ENCODE data around the gene RNF181. TPM values are rescaled to one million over a fixed set of nuclear protein-coding genes. Genes with fewer than 3 reads are reported as not detected.

Gene RNF181
- total RNA-seq, 1 donor = 146 TPM

DNA sequence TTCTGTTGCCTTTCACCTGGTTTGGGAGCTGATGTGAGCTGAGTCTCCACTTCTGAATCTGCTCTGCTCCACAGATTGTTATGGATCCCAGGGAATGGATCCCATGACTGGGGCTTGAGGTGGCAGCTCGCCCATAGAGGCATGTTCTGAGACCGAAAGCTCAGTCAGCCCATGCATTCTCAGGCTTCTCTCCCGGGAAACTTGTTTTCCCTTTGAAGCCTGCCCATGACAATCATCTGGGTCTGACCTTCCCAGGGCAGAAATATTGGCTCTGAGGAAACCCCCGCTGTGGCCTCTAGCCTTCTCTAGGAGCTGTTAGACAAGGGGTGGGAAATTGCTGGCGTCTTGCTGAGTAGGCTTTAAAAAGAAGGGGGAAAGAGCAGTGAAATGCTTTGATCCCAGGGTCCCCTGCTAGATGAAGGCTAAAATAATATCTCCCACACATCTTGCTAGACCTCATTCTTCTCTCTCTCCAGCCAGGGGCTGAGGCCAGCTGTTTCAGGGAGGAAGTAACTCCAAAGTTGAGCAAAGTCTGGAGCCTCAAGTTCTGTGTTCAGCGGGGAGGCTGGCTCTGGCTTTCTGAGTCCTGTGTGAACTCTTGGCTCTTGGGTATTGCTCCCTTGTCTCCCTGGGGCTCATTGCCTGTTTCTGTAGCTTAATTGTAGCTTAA lies 16.1 kb upstream of the RNF181 start:
- Histone ChIP-seq H3K4me3 (ENCODE audit: insufficient read depth, low read length) (no peak overlapping the region), H3K79me2 (ENCODE audit: insufficient read depth, low read length) (no peaks in the 10 kb centered on the region), H3K9me3 (ENCODE audit: low read depth, low read length) (no peaks in the 10 kb centered on the region), H3K4me1 (ENCODE audit: insufficient read depth, low read length) (peaks cover 3% of the 10 kb centered on the region), H3K27ac (ENCODE audit: low read depth, low read length) (no peak overlapping the region), H3K36me3 (ENCODE audit: insufficient read depth, low read length) (no peaks in the 10 kb centered on the region), H3K27me3 (ENCODE audit: insufficient read depth, low read length) (peaks cover 3% of the 10 kb centered on the region), H2AFZ (ENCODE audit: low read length) (peak overlapping the region; percentile 18), H4K20me1 (ENCODE audit: insufficient read depth, low read length) (no peaks in the 10 kb centered on the region), H3K4me2 (ENCODE audit: insufficient read depth, low read length) (no peak overlapping the region)
- DNase-seq (ENCODE audit: insufficient read length, low spot score, missing footprints) = peak; percentile 72
- TF ChIP-seq, protein P1, sequence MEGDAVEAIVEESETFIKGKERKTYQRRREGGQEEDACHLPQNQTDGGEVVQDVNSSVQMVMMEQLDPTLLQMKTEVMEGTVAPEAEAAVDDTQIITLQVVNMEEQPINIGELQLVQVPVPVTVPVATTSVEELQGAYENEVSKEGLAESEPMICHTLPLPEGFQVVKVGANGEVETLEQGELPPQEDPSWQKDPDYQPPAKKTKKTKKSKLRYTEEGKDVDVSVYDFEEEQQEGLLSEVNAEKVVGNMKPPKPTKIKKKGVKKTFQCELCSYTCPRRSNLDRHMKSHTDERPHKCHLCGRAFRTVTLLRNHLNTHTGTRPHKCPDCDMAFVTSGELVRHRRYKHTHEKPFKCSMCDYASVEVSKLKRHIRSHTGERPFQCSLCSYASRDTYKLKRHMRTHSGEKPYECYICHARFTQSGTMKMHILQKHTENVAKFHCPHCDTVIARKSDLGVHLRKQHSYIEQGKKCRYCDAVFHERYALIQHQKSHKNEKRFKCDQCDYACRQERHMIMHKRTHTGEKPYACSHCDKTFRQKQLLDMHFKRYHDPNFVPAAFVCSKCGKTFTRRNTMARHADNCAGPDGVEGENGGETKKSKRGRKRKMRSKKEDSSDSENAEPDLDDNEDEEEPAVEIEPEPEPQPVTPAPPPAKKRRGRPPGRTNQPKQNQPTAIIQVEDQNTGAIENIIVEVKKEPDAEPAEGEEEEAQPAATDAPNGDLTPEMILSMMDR (IDR thresholded peaks at IDR 0.05; ENCODE audit: extremely low read depth, low read depth, low read length) = no peak

DNA sequence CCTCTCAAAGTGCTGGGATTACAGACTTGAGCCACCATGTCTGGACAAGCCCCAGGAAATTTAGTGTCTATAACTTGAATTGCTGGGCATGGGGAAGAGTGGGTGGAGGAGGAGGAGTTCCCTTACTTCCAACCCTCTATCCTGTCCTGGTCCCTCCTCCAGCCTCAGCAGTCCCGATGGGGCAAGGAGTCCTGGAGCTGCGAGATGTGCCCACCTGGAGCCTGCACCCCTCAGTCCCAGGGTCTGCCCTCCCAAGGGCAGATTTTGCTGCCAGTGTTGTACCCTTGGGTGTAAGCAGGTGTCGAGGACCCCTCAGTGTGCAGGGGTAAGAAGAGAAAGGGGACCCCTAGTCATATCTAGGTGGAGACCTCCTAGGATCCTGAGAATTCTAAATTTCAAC lies 15.3 kb upstream of the RNF181 start:
- peaks cover 10% of the 10 kb centered on the region for H3K4me1 ChIP-seq (ENCODE audit: insufficient read depth, low read length)
- peaks cover under 1% of the 10 kb centered on the region for H3K79me2 ChIP-seq (ENCODE audit: insufficient read depth, low read length)
- no peak overlapping the region for H3K4me2 ChIP-seq (ENCODE audit: insufficient read depth, low read length)
- no peaks in the 10 kb centered on the region for H3K9me3 ChIP-seq (ENCODE audit: low read depth, low read length)
- peak; percentile 74 for DNase-seq (ENCODE audit: insufficient read length, low spot score, missing footprints)
- H3K27me3 ChIP-seq (ENCODE audit: insufficient read depth, low read length) = peaks cover 3% of the 10 kb centered on the region
- H2AFZ ChIP-seq (ENCODE audit: low read length) = no peak overlapping the region
- TF ChIP-seq, protein P1 (IDR thresholded peaks at IDR 0.05; ENCODE audit: extremely low read depth, low read depth, low read length) = no peak
- H3K36me3 ChIP-seq (ENCODE audit: insufficient read depth, low read length) = no peaks in the 10 kb centered on the region
- no peaks in the 10 kb centered on the region for H4K20me1 ChIP-seq (ENCODE audit: insufficient read depth, low read length)
- H3K4me3 ChIP-seq (ENCODE audit: insufficient read depth, low read length) = no peak overlapping the region
- H3K27ac ChIP-seq (ENCODE audit: low read depth, low read length) = no peak overlapping the region

DNA sequence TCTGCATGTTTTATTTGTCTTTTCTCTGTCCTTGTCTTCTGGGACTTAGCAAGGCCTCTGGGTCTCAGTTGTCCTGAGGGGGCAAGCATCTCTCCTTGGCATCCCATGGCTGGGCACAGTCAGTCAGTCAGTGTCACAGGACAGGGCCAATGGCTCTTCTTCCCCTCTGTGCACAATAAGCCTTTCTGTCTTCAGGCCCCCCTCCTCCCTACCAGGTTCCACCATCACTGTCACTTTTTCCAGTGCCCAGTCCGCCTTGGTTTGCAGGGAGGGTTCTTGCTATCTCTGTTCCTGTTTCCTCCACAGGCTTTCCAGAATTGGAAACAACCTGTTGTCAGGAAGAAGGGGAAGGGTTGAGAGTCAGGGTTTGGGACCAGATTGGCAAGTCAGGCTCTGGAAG lies 13.1 kb upstream of the RNF181 start:
- Histone ChIP-seq H3K27ac (ENCODE audit: low read depth, low read length) (no peak overlapping the region), H3K36me3 (ENCODE audit: insufficient read depth, low read length) (no peaks in the 10 kb centered on the region), H2AFZ (ENCODE audit: low read length) (no peak overlapping the region), H3K4me2 (ENCODE audit: insufficient read depth, low read length) (no peak overlapping the region), H3K4me1 (ENCODE audit: insufficient read depth, low read length) (peaks cover 20% of the 10 kb centered on the region), H3K79me2 (ENCODE audit: insufficient read depth, low read length) (peaks cover 7% of the 10 kb centered on the region), H3K27me3 (ENCODE audit: insufficient read depth, low read length) (peaks cover 3% of the 10 kb centered on the region), H4K20me1 (ENCODE audit: insufficient read depth, low read length) (no peaks in the 10 kb centered on the region), H3K9me3 (ENCODE audit: low read depth, low read length) (no peaks in the 10 kb centered on the region), H3K4me3 (ENCODE audit: insufficient read depth, low read length) (no peak overlapping the region)
- peak; percentile 56 for DNase-seq (ENCODE audit: insufficient read length, low spot score, missing footprints)
- TF ChIP-seq, protein P1 (IDR thresholded peaks at IDR 0.05; ENCODE audit: extremely low read depth, low read depth, low read length) = no peak

DNA sequence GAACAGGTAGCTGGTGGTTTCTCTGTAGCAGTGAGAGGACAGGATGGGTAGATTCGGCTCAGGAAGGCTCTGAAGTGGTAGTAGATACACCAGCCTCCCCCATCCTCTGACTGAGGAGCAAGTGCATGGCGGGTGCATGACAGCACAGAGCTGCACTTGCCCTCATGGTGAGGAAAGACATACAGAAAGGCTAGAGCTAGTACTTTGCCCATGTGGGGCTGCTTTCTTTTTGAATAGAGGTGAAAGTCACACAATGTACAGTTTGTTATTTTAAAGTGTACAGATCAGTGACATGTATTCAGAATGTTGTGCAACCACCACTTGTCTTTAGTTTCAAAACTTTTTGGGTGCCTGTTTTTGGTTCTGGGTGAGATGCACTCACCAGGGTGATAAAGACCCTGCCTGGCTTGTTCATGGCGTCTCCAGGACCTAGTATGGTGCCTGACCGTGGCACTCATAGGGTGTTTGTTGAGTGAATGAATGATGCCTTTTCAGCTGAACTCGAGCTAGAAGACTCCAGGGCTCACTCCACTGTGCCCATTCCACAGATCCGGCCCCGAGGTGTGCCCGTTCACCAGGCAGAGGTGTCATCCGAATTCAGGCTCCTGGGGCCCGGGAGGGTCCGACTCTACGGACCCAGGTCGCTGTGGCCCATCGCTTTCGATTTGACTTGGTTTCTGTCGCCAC lies 11.7 kb upstream of the RNF181 start:
- H3K27me3 ChIP-seq (ENCODE audit: insufficient read depth, low read length) = peaks cover 3% of the 10 kb centered on the region
- no peaks in the 10 kb centered on the region for H3K36me3 ChIP-seq (ENCODE audit: insufficient read depth, low read length)
- peak overlapping the region; percentile 78 for H2AFZ ChIP-seq (ENCODE audit: low read length)
- peak; percentile 85 for DNase-seq (ENCODE audit: insufficient read length, low spot score, missing footprints)
- H4K20me1 ChIP-seq (ENCODE audit: insufficient read depth, low read length) = no peaks in the 10 kb centered on the region
- H3K79me2 ChIP-seq (ENCODE audit: insufficient read depth, low read length) = peaks cover 15% of the 10 kb centered on the region
- H3K9me3 ChIP-seq (ENCODE audit: low read depth, low read length) = no peaks in the 10 kb centered on the region
- H3K4me1 ChIP-seq (ENCODE audit: insufficient read depth, low read length) = peaks cover 20% of the 10 kb centered on the region
- peak overlapping the region; percentile 67 for H3K4me3 ChIP-seq (ENCODE audit: insufficient read depth, low read length)
- peak overlapping the region; percentile 78 for H3K4me2 ChIP-seq (ENCODE audit: insufficient read depth, low read length)
- H3K27ac ChIP-seq (ENCODE audit: low read depth, low read length) = no peak overlapping the region
- TF ChIP-seq, protein P1 (IDR thresholded peaks at IDR 0.05; ENCODE audit: extremely low read depth, low read depth, low read length) = no peak

All from osteoblast (primary cell).